T-helper 1 cell (primary cell): Measurements from ENCODE around the gene CCDC40.

Source experiments
- DNase-seq, 5 donors: peaks; one replicate each; pipeline ENCODE4 v3.0.0-alpha.2; 2012 to 2020

CCDC40 gene

GRCh38 chr17:80002070-80002641, 34.3 kb upstream of the CCDC40 start:
- DNase-seq, result no peak

DNA sequence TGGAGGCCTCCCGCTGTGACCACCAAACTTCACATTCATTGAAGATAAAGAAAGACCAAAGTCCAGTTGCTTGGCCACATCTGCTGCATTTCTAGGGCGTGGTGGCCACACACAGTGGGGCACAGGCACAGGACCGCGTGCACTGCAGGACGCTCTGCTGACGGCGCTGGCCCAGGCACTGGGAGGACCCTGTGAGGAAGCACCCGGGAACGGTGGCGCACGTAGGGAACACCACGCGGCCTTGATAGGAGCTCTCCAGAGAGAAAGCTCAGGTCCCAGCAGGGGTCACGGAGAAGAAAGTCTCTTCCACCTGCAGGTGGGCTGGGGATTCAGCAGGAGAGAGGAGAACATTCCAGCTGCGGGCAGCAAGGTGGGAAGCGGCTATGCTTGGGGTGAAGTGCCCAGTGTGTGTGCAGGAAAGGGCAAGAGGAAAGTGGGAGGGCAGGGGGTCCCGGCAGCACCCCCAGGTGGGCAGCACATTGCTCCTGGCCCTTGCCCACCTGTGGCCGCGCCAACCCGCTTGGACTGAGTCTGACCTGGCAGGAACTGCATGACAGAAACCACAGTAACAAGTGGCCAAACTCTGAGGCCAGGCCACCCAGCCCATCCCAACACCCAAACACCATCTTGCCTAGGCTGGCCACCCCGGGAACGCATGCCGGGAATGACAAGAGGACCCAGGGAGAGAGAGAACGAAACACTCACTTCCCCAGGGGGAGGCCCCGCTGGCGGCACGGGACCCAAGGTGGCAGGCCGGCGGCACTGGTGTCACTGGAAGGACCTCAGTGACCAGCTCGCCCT, 33.6 kb upstream of the CCDC40 start:
- no peak for DNase-seq

DNA sequence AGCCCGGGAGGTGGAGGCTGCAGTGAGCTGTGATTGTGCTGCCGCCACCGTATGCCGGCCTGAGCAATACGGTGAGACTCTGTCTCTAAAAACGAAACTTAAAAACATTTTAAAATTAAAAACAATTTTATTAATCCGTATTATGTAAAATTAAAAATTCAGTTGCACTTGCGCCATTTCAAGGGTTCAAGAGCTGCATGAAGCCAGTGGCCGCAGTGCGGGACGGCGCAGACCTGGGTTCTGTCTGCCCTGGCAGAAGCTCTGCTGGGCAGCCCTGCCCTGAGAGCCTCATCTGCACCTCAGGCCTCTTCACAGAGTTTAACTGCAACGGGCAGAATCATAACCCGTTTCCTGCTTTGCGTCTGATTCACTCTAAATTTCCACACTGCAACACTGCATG, 32.5 kb upstream of the CCDC40 start:
- DNase-seq, result no peak

GRCh38 chr17:80005360-80006338, 30.8 kb upstream of the CCDC40 start:
- DNase-seq, result peak in 4 of 5 donors; percentile 39 to 54 (median 50)

GRCh38 chr17:80006339-80006720, 30.1 kb upstream of the CCDC40 start:
- no peak for DNase-seq

- no peak for DNase-seq
Measured at GRCh38 chr17:80006811-80007752, 29.4 kb upstream of the CCDC40 start.

GRCh38 chr17:80007939-80008338, 28.5 kb upstream of the CCDC40 start:
- DNase-seq, result no peak

GRCh38 chr17:80008383-80008840, 28.0 kb upstream of the CCDC40 start:
- peak; percentile 40 to 67 (median 59) for DNase-seq

GRCh38 chr17:80008848-80009247, 27.6 kb upstream of the CCDC40 start:
- no peak for DNase-seq

DNA sequence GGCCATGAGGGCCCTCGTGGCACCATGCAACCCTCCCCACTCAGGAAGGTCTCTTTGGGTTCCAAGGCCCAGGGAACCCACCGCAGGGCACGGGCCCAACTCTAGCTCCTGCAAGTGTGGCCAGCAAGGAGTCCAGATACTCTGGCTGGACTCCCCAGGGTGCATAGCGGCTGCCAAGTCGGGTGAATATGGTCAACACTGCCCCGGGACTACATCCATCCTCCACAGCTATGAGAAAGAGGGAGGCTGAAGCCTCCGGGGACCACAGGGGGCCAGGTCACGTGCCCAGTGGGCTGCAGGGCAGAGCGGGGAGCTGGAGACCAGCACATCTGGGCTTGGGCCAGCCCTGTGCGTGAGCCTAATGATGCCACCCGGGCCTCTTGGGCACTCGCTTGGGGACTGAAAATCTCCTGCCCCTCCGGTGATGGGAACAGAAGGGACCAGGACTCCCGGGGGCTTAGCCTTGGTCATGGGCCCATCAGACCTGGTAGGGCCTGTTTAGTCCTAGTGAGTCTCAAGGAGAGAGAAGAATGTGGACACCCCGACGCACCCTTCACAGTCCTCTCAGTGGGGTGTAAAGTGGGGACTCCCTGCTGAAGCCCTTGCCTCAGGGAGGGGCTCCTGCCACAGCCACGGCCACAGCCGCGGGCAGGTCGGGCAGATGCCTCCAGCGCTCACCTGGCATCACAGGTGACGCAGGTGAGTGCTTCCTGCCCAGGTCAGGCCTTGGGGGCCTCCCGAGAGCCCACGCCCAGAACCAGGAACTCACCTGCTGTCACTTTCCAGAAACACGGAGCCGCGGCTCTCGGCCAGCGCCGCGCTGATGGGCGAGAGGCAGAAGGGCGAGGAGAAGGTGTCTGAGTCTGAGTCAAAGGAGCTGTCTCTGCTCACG, 26.8 kb upstream of the CCDC40 start:
- DNase-seq, result no peak

- DNase-seq, result no peak
Measured at GRCh38 chr17:80010283-80010858, 26.1 kb upstream of the CCDC40 start.

DNA sequence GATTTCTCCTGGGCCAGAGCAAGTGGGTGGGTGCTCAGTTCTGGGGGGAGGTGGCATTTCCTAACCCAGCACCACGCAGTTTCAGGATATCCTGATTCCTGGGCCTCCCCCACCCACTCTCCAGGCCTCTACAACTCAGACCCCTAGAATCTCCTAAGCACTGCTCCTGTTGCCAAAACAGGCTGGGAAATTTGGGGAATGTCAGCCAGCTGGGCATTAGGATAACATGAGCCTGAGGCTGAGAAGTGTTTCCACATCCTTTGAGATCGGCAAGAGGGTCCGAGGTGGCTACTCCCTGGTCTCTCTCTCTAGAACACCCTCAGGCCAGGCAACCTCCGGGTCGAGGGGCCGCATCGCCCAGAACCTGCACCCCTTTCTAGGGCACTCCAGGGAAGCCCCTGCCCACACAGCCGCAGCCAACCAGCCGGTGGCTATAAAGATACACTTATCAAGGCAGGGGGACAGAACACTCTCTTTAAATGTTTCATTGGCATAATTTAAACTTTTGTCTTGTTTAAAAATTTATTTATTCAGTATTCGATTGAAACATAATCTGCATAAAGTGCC, 24.4 kb upstream of the CCDC40 start:
- no peak for DNase-seq

GRCh38 chr17:80012765-80013741, 23.4 kb upstream of the CCDC40 start:
- DNase-seq, result no peak

GRCh38 chr17:80017226-80018010, 19.0 kb upstream of the CCDC40 start:
- DNase-seq, result no peak

DNA sequence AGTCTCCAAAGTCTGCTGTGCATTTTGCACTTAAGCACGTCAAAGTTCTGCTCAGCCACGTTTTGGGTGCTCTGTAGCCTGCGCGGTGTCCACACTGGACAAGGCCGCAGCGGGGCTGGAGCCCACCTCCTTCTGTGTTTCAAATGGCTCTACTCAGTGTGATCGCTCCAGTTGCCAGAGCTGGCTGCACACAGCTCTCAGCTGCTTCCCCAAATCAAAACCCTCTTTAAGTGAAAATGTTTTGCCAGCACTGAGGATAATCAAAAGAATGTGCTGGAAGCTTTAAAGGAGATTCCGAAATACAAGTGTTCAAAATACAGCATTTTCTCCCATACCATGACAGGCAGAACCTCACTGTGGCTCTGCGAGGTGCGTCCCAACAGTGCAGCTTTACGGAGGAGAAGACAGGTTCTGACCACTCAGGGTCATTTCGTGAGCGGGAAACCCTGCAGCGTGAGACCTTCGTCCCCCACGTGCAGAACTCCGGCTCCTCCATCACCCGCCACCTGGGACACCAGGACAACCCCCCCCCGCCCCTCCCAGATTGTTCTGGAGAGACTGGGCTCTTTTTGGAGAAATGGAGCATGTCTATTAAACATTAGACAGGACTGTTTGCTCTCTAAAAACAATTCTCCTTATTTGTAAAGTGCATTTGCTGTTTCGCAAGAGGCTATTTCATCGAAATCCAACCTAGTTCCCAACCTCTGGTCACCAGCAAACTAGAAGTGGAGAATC, 17.4 kb upstream of the CCDC40 start:
- DNase-seq, result no peak

DNA sequence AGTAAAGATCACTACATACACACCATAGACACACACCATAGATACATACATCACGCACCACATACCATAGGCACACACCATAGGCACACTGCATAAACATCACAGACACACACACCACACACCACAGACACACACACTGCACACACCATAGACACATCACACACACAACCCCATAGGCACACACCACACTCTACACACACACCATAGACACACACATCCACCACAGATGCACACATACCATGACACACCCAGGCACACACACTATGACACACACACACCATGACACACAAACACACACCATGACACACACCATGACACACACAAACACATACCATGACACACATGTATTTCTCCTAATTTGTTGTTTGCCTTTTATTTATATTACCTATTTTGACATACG, 14.8 kb upstream of the CCDC40 start:
- no peak for DNase-seq

- DNase-seq, result no peak
Measured at GRCh38 chr17:80023481-80024205, 12.8 kb upstream of the CCDC40 start.
